SHP77 (cell line): ENCODE results near the gene TAF4.

ENCODE experiments used
- DNase-seq, 2 experiments: peaks; one replicate each; lab custom pipeline; 2025; lab: John Stamatoyannopoulos, UW

Gene TAF4

DNA sequence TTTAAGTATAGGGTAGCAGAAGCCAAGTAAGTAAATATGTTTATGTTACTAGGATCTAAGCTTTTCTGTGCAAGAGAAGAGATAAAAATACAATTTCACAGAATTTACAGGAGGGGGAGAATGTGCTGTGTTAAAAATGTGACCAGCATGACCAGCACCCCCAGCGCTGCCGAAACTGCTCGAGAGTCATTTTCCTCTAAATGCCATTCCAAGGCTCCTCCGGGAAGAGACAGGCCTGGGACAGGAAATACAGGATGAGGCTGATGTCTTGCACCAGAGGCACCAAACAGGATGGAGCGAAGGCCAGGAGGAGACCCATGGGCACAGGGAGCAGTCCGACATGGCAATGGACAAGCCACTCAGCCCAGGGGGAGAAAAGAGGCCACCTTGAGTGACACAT lies 21.1 kb downstream of the TAF4 start:
- no peak for DNase-seq

- no peak for DNase-seq
These were observed 22.4 kb downstream of the TAF4 start for GRCh38 chr20:62043131-62043914.

GRCh38 chr20:62042025-62042820 lies 23.5 kb downstream of the TAF4 start:
- no peak for DNase-seq

DNA sequence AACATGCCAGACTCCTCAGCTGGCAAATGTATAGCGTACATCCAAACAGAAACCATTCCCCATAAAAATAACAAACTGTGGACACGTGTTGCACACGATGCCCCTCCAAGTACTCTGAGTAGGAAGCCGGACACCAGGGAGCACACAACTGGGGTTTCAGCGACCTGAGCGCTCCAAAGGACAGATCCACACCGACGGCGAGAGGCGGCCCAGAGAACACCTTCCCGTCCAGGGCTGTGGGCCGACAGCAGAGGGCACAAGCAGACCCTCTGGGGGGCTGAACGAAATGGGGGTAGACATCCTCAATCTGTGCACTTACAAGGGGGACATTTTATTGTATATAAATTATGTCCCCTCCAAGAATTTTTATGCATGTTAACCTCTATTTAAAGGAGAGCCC lies 24.7 kb downstream of the TAF4 start:
- DNase-seq, result no peak

DNA sequence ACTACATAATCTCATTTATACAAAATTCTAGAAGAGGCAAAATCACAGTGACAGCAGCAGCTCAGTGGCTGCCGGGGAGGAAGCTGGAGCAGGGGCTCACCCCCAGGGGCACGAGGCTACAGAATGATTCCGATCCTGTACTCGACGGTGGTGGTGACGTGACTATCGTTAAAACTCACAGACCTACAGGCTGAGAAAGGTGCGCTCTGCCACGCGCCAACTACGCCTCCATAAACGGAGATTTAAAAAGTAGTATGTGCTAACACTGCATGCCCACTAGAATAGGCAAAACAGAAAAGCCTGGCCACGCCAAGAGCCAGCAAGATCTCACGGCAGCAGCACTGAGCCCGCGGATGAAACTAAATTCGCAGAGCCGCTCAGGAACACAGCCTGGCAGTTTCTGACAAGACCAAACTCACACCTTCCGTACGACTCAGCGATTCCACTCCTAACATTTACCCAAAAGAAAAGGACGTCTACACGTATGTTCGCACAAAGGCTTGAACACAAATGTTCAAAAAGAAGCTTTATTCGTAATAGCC lies 25.2 kb downstream of the TAF4 start:
- no peak for DNase-seq

GRCh38 chr20:62039738-62040137 lies 25.9 kb downstream of the TAF4 start:
- no peak for DNase-seq

GRCh38 chr20:62032609-62033368 lies 32.9 kb downstream of the TAF4 start:
- DNase-seq, result no peak

DNA sequence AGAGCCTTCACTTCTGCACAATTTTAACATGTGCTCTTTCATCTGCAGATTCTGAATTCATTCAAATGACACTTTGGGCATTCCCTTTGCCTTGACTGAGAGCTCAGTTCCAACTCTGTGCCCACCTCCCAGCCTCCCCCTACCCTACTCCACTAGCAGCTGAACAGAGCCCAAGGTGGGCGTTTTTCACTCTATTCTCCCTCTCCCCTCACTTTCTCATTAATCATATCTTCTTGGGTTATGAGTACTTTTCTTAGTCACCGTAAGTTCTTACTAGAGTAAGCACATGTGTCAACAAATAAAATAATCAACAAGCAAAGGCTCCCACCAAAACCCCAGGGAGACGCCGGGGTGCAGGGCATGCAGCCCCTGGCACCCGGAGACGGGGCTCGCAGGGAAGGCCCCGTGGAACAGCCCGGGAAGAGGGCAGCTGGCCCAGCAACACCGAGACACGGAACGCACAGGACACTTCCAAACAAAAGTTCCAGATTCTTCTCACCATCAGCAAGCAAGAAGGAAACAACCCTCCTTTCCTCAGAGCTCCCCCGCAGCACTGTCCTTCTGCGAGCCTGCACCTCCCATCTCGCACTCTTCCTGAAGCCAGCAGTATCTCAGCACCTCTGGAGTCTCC lies 34.1 kb downstream of the TAF4 start:
- no peak for DNase-seq

DNA sequence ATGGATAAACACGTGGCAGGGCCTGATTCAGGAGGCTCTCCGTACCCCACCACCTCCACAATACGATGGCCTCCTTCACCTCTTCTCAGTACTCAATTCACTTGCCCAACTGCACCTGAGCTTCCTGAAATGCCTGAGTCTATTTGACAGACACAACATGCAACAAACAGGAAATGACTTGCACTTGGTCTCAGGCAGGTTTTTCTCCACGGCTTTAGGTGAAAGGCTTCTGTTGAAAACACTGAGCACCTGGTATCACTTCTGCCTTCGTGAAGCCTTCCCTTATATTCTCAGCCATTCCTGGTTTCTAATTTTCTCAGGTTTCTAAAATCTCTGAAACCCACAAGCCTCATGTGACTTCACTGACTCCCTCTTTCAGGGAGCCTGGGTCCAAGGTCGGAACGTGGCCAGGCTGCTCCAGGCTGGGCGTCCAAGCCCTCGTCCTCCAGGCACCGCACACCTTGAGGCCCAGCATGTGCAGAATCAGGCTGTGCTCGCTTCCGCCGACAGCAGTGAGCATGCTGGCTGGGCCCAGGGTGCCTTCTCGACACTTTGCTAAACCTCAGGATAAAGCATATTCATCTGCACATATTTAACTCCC lies 34.7 kb downstream of the TAF4 start:
- DNase-seq, result no peak

- DNase-seq, result no peak
These were observed 35.3 kb downstream of the TAF4 start for GRCh38 chr20:62030357-62030756.

- DNase-seq, result no peak
These were observed 35.7 kb downstream of the TAF4 start for GRCh38 chr20:62029949-62030348.

GRCh38 chr20:62029296-62029695 lies 36.4 kb downstream of the TAF4 start:
- no peak for DNase-seq

GRCh38 chr20:62028384-62028783 lies 37.3 kb downstream of the TAF4 start:
- DNase-seq, result no peak

GRCh38 chr20:62027698-62028321 lies 37.9 kb downstream of the TAF4 start:
- no peak for DNase-seq

DNA sequence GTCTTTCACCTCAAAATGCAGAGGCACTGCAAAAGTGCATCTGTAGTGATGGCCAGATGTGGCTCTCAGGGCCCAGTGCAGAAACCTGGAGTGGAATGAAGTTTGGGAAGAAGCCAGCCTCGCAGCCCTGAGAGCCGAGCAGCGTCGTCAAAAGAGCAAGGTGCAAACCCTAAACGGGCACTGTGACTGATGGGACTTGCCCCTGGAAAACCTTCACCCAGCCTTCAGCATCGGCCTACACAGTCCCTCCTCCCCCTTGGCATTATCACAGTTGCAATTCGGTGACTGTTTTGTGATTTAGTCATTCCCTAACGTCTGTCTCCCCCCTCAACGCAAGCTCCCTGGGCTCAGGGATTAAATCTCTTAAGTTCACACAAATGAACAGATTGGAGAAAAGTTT lies 38.6 kb downstream of the TAF4 start:
- DNase-seq, result no peak

DNA sequence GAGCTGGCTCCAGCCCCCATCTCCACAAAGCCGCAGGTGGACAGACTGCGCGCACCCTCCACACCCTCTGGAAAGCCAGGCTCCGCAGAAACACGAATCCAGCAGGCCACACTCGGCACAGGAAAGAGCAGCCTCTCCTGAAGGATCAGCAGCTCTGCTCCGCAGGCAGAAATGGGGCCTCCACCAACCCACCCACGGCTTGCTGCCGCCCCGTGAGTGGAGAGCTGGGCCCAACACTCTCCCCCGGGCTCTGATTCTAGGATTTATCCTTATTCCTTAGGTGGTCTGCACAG lies 39.2 kb downstream of the TAF4 start:
- no peak for DNase-seq

GRCh38 chr20:62025832-62026563 lies 39.7 kb downstream of the TAF4 start:
- DNase-seq, result no peak

DNA sequence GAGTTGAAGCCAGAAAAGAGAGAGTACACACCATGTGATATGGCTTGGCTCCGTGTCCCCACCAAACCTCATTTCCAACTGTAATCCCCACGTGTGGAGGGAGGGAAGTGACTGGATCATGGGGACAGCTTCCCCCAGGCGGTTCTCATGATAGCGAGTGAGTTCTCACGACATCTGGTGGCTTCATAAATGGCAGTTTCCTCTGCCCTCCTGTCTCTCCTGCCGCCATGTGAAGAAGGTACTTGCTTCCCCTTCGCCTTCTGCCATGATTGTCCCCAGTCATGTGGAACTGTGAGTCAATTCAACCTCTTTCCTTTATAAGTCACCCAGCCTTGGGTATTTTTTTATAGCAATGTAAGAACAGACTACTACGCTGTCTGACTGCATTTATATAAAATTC lies 40.3 kb downstream of the TAF4 start:
- no peak for DNase-seq

GRCh38 chr20:62023935-62024334 lies 41.7 kb downstream of the TAF4 start:
- DNase-seq, result no peak

DNA sequence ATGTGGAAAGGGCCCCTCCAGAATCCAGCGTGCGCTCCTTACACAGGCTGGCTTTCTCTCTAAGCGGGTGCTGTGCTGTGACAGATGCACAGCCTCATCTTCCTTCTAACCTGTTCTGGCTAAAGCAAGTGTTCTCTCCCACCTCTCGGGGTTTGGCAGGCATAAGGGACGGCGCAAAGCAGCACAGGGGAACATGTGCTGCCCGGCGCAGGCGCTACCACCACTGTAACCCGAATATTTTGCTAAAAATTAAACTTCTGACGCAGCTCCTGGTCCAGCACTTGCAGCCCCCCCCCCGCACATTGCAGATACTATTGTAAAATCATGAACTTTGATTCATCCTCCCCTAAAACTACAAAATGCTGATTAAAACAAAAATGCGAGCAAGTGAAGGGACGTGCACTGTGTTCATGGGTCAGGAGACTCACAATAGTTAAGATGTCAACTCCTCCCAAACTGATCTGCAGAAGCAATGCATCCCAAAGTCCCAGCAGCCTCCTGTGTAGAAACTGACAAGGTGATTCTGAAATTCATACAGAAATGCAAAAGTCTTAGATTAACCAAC lies 43.0 kb downstream of the TAF4 start:
- no peak for DNase-seq
